GM12891 (cell line): ENCODE measurements around the gene BHLHA15.

Source experiments
- POLR2A ChIP-seq: IDR thresholded peaks from 2 replicates; pipeline ENCODE4 v1.6.1; 2011; ENCODE audit warnings: low read depth, low read length, control low read depth
- POLR2AphosphoS5 ChIP-seq: IDR thresholded peaks from 2 replicates; pipeline ENCODE4 v1.6.1; 2011; ENCODE audit warnings: low read depth, low read length, control low read depth
- SPI1 ChIP-seq: IDR thresholded peaks from 2 replicates; pipeline ENCODE4 v1.6.1; 2011; ENCODE audit warnings: low read depth, low read length, control low read depth
- TAF1 ChIP-seq: IDR thresholded peaks from 2 replicates; pipeline ENCODE4 v1.6.1; 2011; ENCODE audit warnings: low read depth, low read length, control low read depth

- TF ChIP-seq POLR2A = no peak
- no peak for TF ChIP-seq POLR2AphosphoS5
- no peak for TF ChIP-seq TAF1
- no peak for TF ChIP-seq SPI1
Observed at GRCh38 chr7:98194672-98195457, 16.4 kb upstream of the BHLHA15 start.
